Panc1 (cell line): ENCODE data around the gene FNDC10.

ENCODE experiments used
- CTCF ChIP-seq: fragments of 450-650 bp; IDR thresholded peaks from 2 replicates; pipeline ENCODE4 v1.5.1; 2017; ENCODE audit warnings: mild to moderate bottlenecking
- POLR2AphosphoS5 ChIP-seq: IDR thresholded peaks from 2 replicates; pipeline ENCODE4 v1.6.1; 2012; ENCODE audit warnings: mild to moderate bottlenecking, low read depth, low read length, moderate library complexity
- SIN3A ChIP-seq: IDR thresholded peaks from 2 replicates; pipeline ENCODE4 v1.6.1; 2012; ENCODE audit warnings: low read depth, mild to moderate bottlenecking, low read length, moderate library complexity, borderline replicate concordance; ENCODE audit not compliant: insufficient read depth

GRCh38 chr1:1619917-1620361 lies 20.0 kb upstream of the FNDC10 start:
- peak; percentile 71; the same call in 1 of the 2 replicates for TF ChIP-seq CTCF
- TF ChIP-seq POLR2AphosphoS5, result no peak
- no peak for TF ChIP-seq SIN3A
